HG03521 (cell line): ENCODE results near the gene TMEM167A.
"Not testable (repeated sequence)": the region's sequence is repeated elsewhere in the genome, so short reads cannot be mapped to it uniquely, and the experiment has no call there.

ENCODE experiments used
- ATAC-seq: cut with Tn5 transposase; IDR thresholded peaks from one replicate; pipeline ENCODE4 v1.9.1; 2021; ENCODE audit warnings: mild to moderate bottlenecking, moderate library complexity; ENCODE audit not compliant: unreplicated experiment

Gene TMEM167A

GRCh38 chr5:83092619-83093018 lies 15.4 kb upstream of the TMEM167A start:
- no peak for ATAC-seq

- no peak for ATAC-seq
Observed at GRCh38 chr5:83090169-83090568, 13.0 kb upstream of the TMEM167A start.

- ATAC-seq: no peak
Observed at GRCh38 chr5:83085106-83085505, 7.9 kb upstream of the TMEM167A start.

GRCh38 chr5:83084336-83084735 lies 7.1 kb upstream of the TMEM167A start:
- ATAC-seq: no peak

GRCh38 chr5:83082750-83083149 lies 5.6 kb upstream of the TMEM167A start:
- no peak for ATAC-seq

- peak; percentile 4 for ATAC-seq
Observed at GRCh38 chr5:83077662-83078261, 568 bp upstream of the TMEM167A start.

GRCh38 chr5:83072966-83073365 lies 4.2 kb downstream of the TMEM167A start:
- no peak for ATAC-seq

- no peak for ATAC-seq
Observed at GRCh38 chr5:83071286-83072051, 5.7 kb downstream of the TMEM167A start.

GRCh38 chr5:83069096-83069799 lies 7.9 kb downstream of the TMEM167A start:
- no peak for ATAC-seq

GRCh38 chr5:83067377-83067776 lies 9.8 kb downstream of the TMEM167A start:
- not testable (repeated sequence) for ATAC-seq

GRCh38 chr5:83066548-83067110 lies 10.6 kb downstream of the TMEM167A start:
- no peak for ATAC-seq

GRCh38 chr5:83059341-83059740 lies 17.9 kb downstream of the TMEM167A start:
- no peak for ATAC-seq

GRCh38 chr5:83058726-83059125 lies 18.5 kb downstream of the TMEM167A start:
- no peak for ATAC-seq

- ATAC-seq: no peak
Observed at GRCh38 chr5:83055166-83055565, 22.0 kb downstream of the TMEM167A start.

GRCh38 chr5:83050723-83051340 lies 26.4 kb downstream of the TMEM167A start:
- ATAC-seq: no peak

- no peak for ATAC-seq
Observed at GRCh38 chr5:83049370-83049885, 27.8 kb downstream of the TMEM167A start.

- ATAC-seq: no peak
Observed at GRCh38 chr5:83048811-83049210, 28.4 kb downstream of the TMEM167A start.

GRCh38 chr5:83048277-83048676 lies 28.9 kb downstream of the TMEM167A start:
- ATAC-seq: no peak

GRCh38 chr5:83044926-83045325 lies 32.3 kb downstream of the TMEM167A start:
- no peak for ATAC-seq

GRCh38 chr5:83042507-83042906 lies 34.7 kb downstream of the TMEM167A start:
- ATAC-seq: no peak

- ATAC-seq: no peak
Observed at GRCh38 chr5:83038924-83039323, 38.3 kb downstream of the TMEM167A start.
